ENCODE measurements around the gene CACNA1E. TPM values are rescaled to one million over a fixed set of nuclear protein-coding genes. Genes with fewer than 3 reads are reported as not detected.

The CACNA1E gene
- total RNA-seq, 3 donors from 2014 or later (not counting 1 experiment from before 2014, with no cell fraction given), result 0.40 TPM; not detected in 2

DNA sequence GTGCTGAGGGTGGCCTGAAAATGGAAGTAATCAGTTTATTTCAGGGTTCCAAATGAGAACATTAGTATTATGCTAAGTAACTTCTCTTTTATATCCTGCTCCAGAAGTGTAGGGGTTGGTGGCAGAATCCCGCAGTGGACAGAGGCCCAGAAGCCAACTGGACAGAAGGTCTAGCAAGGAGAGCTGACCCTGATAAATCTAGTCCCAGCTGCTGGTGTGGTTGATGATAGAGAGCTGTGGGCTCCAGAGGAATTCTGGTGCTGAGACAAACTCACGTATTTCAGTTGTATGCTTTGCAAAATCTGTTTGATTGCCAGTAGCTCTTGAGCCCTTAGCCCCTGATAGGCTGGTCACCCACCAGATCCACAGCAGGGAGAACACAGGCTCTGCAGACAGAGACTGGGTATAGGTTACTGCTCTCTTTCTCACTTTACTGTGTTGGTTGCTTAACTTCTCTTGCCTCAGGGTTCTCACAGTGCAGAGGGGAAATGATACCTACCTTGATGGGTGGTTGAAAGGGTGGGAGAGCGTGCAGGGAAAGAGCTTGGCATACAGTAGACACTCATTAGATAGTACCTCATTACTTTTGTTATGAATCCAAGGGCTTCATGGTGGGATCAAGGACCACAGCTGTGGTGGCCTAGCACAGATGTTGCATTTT is 29.6 kb upstream of the CACNA1E start:
- Mint-ChIP-seq H3K9me3 (peaks cover 3 to 6% of the 10 kb centered on the region in 2 donors), H3K27me3 (ENCODE audit: low read depth in 2 of 2) (peaks cover 2 to 5% of the 10 kb centered on the region in 2 donors), H3K4me1 (no peaks in the 10 kb centered on the region), H3K4me3 (no peak overlapping the region), H3K36me3 (no peaks in the 10 kb centered on the region), H3K27ac (no peak overlapping the region)
- TF ChIP-seq, protein P1, sequence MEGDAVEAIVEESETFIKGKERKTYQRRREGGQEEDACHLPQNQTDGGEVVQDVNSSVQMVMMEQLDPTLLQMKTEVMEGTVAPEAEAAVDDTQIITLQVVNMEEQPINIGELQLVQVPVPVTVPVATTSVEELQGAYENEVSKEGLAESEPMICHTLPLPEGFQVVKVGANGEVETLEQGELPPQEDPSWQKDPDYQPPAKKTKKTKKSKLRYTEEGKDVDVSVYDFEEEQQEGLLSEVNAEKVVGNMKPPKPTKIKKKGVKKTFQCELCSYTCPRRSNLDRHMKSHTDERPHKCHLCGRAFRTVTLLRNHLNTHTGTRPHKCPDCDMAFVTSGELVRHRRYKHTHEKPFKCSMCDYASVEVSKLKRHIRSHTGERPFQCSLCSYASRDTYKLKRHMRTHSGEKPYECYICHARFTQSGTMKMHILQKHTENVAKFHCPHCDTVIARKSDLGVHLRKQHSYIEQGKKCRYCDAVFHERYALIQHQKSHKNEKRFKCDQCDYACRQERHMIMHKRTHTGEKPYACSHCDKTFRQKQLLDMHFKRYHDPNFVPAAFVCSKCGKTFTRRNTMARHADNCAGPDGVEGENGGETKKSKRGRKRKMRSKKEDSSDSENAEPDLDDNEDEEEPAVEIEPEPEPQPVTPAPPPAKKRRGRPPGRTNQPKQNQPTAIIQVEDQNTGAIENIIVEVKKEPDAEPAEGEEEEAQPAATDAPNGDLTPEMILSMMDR (IDR thresholded peaks at IDR 0.05), result no peak
- Histone ChIP-seq H3K4me3 (ENCODE audit: low read length) (no peak overlapping the region), H3K4me1 (ENCODE audit: control insufficient read depth, insufficient read depth, low read length) (no peaks in the 10 kb centered on the region), H3K27ac (ENCODE audit: low read length) (no peak overlapping the region), H3K27me3 (ENCODE audit: control insufficient read depth, insufficient read depth, low read length) (no peaks in the 10 kb centered on the region), H3K9me3 (ENCODE audit: control insufficient read depth, insufficient read depth, low read length) (peaks cover 2% of the 10 kb centered on the region), H3K36me3 (ENCODE audit: control insufficient read depth, insufficient read depth, low read length) (no peaks in the 10 kb centered on the region)
- 78% methylated on average over 3 of the region's 3 CpGs for WGBS (ENCODE audit: insufficient coverage)
- ATAC-seq (no peak), DNase-seq (no peak)
- intact Hi-C loops (cut with micrococcal nuclease), result no loop called here

DNA sequence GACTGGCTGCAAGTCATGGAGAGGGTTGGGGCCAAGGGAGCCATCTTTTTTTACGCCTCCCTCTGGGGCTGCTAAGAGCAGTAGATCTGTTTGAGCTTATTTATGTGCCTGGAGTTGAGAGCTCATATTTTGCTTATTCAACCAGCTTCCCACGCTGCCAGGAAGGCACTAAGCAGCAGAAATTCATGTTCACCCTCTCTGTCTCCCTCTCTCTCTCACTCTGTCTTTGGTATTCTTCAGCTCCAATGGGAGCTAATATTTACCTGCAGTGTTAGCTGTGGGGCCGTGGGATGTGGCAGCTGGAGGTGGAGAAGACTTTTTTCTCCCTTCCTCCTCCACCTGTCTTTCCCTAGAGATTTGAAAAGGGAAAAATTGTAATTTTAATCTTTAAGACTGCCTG is 26.8 kb upstream of the CACNA1E start:
- H3K36me3 ChIP-seq (ENCODE audit: control insufficient read depth, insufficient read depth, low read length), result no peaks in the 10 kb centered on the region
- no peak overlapping the region for H3K27ac ChIP-seq (ENCODE audit: low read length)
- DNase-seq (no peak), ATAC-seq (no peak)
- H3K4me1 Mint-ChIP-seq, result no peaks in the 10 kb centered on the region
- TF ChIP-seq, protein P1 (IDR thresholded peaks at IDR 0.05), result no peak
- H3K27me3 Mint-ChIP-seq (ENCODE audit: low read depth in 2 of 2), result peaks cover 0 to 5% of the 10 kb centered on the region in 2 donors
- no peak overlapping the region for H3K27ac Mint-ChIP-seq
- no peaks in the 10 kb centered on the region for H3K36me3 Mint-ChIP-seq
- intact Hi-C loops (cut with micrococcal nuclease), result no loop called here
- peaks cover 2% of the 10 kb centered on the region for H3K9me3 ChIP-seq (ENCODE audit: control insufficient read depth, insufficient read depth, low read length)
- H3K4me1 ChIP-seq (ENCODE audit: control insufficient read depth, insufficient read depth, low read length), result no peaks in the 10 kb centered on the region
- H3K9me3 Mint-ChIP-seq, result peaks cover 3 to 7% of the 10 kb centered on the region in 2 donors
- no peaks in the 10 kb centered on the region for H3K27me3 ChIP-seq (ENCODE audit: control insufficient read depth, insufficient read depth, low read length)
- 61% methylated on average over 2 of the region's 3 CpGs for WGBS (ENCODE audit: insufficient coverage)
- H3K4me3 ChIP-seq (ENCODE audit: low read length), result no peak overlapping the region
- H3K4me3 Mint-ChIP-seq, result no peak overlapping the region

DNA sequence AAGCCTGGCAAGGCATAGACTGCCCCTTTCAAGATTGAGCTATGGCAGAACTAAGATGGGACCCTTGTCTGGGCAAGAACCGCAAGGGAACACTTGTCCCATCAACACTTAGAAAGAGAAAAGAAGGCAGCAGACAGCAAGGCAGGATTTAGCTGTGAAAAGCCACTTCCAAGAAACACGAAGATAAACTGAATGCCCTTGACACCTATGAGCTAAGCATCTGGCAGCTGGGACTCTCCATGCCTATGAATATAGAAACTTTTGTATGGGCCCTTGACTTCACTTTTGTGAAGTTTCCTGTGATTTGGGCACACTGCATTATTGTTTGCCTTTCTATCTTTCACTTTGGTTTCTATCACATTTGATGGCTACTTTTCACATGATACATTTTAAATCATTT is 24.9 kb upstream of the CACNA1E start:
- peaks cover 3 to 7% of the 10 kb centered on the region in 2 donors for H3K9me3 Mint-ChIP-seq
- ATAC-seq (no peak), DNase-seq (no peak)
- H3K4me1 Mint-ChIP-seq, result no peaks in the 10 kb centered on the region
- no peak overlapping the region for H3K27ac Mint-ChIP-seq
- WGBS (ENCODE audit: insufficient coverage), result 88% methylated on average over 2 of the region's 2 CpGs
- Histone ChIP-seq H3K36me3 (ENCODE audit: control insufficient read depth, insufficient read depth, low read length) (no peaks in the 10 kb centered on the region), H3K4me1 (ENCODE audit: control insufficient read depth, insufficient read depth, low read length) (no peaks in the 10 kb centered on the region), H3K4me3 (ENCODE audit: low read length) (no peak overlapping the region), H3K9me3 (ENCODE audit: control insufficient read depth, insufficient read depth, low read length) (peaks cover 2% of the 10 kb centered on the region), H3K27me3 (ENCODE audit: control insufficient read depth, insufficient read depth, low read length) (no peaks in the 10 kb centered on the region), H3K27ac (ENCODE audit: low read length) (no peak overlapping the region)
- TF ChIP-seq, protein P1 (IDR thresholded peaks at IDR 0.05), result no peak
- H3K36me3 Mint-ChIP-seq, result no peaks in the 10 kb centered on the region
- H3K27me3 Mint-ChIP-seq (ENCODE audit: low read depth in 2 of 2), result peaks cover 0 to 5% of the 10 kb centered on the region in 2 donors
- no peak overlapping the region for H3K4me3 Mint-ChIP-seq
- intact Hi-C loops (cut with micrococcal nuclease), result no loop called here

DNA sequence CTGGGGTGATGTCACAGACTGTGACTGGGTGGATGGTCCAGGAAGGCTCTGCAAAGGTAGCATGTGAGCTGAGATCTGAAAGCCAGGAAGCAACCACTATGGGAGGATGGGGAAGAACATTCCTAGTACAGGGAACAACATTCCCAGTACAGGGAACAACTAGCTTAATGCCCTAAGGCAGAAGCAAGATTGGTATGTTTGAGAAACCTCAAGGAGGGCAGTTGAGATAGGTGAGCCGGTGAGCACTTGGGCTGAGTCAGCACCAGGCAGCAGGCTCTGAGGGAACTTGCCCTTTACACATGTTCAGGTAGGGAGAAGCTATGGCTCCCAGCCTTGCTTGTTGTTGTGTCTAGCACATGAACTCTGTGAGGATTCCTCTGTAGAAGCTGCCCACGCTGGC is 24.2 kb upstream of the CACNA1E start:
- Histone ChIP-seq H3K27me3 (ENCODE audit: control insufficient read depth, insufficient read depth, low read length) (no peaks in the 10 kb centered on the region), H3K4me3 (ENCODE audit: low read length) (no peak overlapping the region), H3K27ac (ENCODE audit: low read length) (no peak overlapping the region), H3K4me1 (ENCODE audit: control insufficient read depth, insufficient read depth, low read length) (no peaks in the 10 kb centered on the region), H3K9me3 (ENCODE audit: control insufficient read depth, insufficient read depth, low read length) (peaks cover 2% of the 10 kb centered on the region), H3K36me3 (ENCODE audit: control insufficient read depth, insufficient read depth, low read length) (no peaks in the 10 kb centered on the region)
- Mint-ChIP-seq H3K36me3 (no peaks in the 10 kb centered on the region), H3K27me3 (ENCODE audit: low read depth in 2 of 2) (peaks cover 3 to 9% of the 10 kb centered on the region in 2 donors), H3K27ac (no peak overlapping the region), H3K4me3 (no peak overlapping the region), H3K9me3 (peaks cover 3 to 7% of the 10 kb centered on the region in 2 donors), H3K4me1 (no peaks in the 10 kb centered on the region)
- 88% methylated on average over 2 of the region's 2 CpGs for WGBS (ENCODE audit: insufficient coverage)
- TF ChIP-seq, protein P1 (IDR thresholded peaks at IDR 0.05), result no peak
- ATAC-seq (no peak), DNase-seq (no peak)
- intact Hi-C loops (cut with micrococcal nuclease), result no loop called here

All from natural killer cell (primary cell).